GM21528 (cell line): ENCODE results near the gene NHS.

ENCODE experiments used
- ATAC-seq: cut with Tn5 transposase; IDR thresholded peaks from one replicate; pipeline ENCODE4 v1.9.1; 2021; ENCODE audit warnings: mild to moderate bottlenecking, moderate library complexity; ENCODE audit not compliant: unreplicated experiment, low FRiP score

Gene NHS

GRCh38 chrX:17605676-17606075 is 230.7 kb downstream of the NHS start:
- no peak for ATAC-seq

DNA sequence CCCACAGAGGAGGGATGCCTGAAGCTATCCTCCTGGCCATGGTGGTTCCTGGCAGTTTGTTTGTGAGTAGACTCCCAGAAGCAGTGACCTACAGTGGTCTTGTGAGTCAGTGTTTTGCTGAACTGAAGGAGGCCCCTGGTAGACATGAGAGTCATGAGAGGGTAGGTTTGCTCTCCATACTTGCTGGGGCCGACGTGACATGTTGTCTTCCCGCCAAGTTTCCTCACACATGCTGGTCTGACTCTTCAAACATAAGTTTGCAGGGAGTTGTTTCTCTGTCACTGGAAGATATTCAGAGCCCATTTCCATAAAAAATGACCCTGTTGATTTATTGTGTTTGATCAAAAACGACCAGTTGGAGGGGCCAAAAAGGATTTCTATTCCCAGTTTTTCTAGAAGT is 231.2 kb downstream of the NHS start:
- ATAC-seq, result no peak

- no peak for ATAC-seq
These were observed 233.9 kb downstream of the NHS start for GRCh38 chrX:17608888-17609287.

DNA sequence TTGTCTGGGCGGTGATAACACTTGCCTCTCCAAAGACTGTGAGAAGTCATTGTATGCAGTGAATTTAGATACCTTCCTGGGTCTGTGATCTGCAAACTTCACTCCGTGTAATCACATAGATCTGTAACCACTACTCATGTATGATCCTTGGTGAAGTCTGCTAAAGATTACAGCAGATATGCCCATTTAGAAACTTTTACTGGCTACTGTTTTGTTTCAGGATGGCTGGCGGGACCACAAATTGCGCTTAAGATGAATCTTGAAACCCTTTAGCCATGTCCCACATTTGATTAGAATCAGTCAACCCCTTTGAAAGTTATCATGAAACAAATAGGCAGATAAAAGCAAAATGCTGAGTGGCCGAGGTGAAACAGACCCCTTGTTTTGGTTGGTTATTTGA is 235.8 kb downstream of the NHS start:
- no peak for ATAC-seq

GRCh38 chrX:17613979-17614588 is 239.1 kb downstream of the NHS start:
- no peak for ATAC-seq

GRCh38 chrX:17616936-17617335 is 241.9 kb downstream of the NHS start:
- no peak for ATAC-seq

GRCh38 chrX:17617806-17618205 is 242.8 kb downstream of the NHS start:
- ATAC-seq, result no peak

- no peak for ATAC-seq
These were observed 246.7 kb downstream of the NHS start for GRCh38 chrX:17621566-17622270.

DNA sequence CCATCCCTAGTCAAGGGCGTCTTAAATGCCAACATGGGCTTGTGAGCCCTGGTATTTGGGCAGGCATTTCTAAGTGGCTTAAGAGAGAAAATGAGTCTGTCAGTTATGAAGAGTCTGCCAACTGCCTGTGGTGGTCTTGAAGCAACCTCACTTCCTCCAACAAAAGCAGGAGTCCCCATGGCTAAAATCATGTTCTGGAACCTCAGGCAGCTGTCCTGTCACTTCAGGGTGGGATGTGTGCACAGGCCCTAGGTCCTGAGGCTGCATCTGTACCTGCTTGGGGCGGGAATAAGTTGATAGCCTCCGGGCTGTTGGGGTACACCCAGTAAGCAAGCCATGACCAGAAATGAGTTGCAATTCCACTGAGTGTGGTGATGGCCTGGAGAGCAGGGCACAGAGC is 247.3 kb downstream of the NHS start:
- no peak for ATAC-seq

GRCh38 chrX:17623750-17624149 is 248.8 kb downstream of the NHS start:
- ATAC-seq, result no peak

GRCh38 chrX:17627026-17627425 is 252.0 kb downstream of the NHS start:
- no peak for ATAC-seq

DNA sequence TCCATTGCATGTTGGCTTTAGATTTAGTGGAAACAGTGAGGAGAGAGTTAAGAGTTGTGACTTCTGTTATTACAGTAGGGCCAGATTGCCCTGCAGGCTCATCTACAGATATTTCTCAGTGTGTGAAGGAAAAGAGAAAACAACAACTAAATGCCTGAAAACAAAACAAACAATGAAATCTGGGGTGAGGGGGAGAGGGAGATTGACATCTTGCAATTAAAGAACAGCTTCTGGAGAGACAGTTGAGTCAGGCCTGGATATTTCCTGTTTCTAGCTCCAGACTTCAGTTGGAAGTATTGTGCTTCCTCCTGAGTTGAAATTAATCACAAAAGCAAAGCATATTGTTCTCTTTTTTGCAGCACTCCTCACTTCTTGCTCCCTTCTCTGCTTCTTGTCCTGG is 254.0 kb downstream of the NHS start:
- no peak for ATAC-seq

GRCh38 chrX:17629519-17629918 is 254.5 kb downstream of the NHS start:
- ATAC-seq, result no peak

GRCh38 chrX:17631647-17632046 is 256.6 kb downstream of the NHS start:
- no peak for ATAC-seq

- ATAC-seq, result no peak
These were observed 257.9 kb downstream of the NHS start for GRCh38 chrX:17632942-17633341.

GRCh38 chrX:17633546-17633945 is 258.5 kb downstream of the NHS start:
- no peak for ATAC-seq

GRCh38 chrX:17634542-17635207 is 259.7 kb downstream of the NHS start:
- ATAC-seq, result no peak

DNA sequence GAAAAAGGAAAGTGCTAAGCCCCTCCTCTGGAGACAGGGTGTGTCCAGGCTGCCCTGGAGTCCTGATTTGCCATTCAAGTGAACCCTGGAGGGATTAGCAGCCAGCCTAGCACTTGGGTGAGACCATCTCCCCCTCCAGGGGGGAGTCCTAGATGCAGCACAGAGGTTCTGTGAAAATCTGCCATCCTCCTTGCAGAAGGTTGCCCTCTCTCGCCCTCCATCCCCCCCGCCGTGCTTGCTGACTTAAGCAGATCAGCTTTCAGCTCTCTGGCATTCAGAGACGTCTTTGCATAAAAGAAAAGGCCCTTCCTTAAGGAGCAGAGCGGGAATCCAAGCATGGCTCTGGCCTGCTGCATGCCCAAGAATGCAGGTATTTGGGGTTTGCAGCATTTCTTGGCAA is 260.2 kb downstream of the NHS start:
- ATAC-seq, result no peak

DNA sequence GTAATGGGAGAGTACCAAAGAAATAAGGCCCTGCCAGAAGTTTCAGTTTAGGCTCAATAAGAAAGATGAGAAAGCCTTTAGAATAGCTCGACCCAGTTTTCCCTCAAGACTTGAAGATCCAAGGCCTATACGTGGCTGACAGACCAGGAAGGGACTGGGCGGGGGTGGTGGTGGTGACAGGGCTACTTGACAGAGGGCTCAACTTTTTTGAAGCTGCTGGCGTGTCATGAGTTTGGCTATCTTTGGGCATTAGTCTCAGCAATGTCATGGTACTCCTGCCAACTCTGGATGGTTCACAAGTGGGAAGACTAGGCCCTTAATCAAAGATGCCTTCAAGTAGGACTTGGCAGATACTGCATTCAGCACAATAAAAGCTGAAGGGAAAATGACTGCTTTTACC is 262.2 kb downstream of the NHS start:
- ATAC-seq, result no peak

DNA sequence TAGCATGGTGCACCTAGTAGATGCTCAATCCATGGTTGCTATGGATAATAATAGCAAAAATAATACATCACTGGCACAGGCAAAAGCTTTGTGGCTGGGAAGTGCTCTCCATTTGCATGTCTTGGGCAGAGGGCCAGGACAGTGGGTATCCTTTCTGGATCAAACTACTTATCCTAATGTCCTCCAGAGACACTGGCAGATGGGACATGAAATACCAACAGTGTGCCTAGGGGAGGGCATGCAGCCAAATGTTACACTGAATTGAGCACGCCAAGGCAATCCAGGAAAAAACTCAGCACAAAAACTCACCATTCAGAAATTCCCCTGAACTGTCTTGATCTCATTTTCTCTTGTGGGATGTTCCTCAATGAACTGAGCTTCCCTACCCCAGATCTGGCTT is 263.7 kb downstream of the NHS start:
- no peak for ATAC-seq

GRCh38 chrX:17642891-17643290 is 267.9 kb downstream of the NHS start:
- no peak for ATAC-seq

DNA sequence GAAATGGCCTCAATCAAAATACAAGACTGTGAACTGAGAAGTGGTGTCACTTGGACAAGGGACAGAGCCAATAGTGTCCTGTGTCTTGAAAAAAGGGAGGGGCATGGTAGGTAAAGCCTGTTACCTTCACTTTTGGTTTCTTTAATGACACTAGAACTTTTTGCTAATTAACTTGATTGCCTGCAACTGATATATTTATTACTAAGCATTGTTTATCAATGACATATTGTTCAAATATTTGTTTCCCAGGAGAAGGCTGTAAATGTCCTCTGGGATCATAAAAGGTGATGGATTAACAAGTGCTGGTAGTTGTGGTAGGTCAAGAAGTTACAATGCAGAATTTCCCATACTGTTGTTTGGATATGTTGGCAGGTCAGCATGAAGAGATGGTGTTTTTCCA is 268.5 kb downstream of the NHS start:
- ATAC-seq, result no peak
